Neuron (in vitro differentiated cells): ENCODE data around the gene FAM90A26.
"Not testable (repeated sequence)": the region's sequence is repeated elsewhere in the genome, so short reads cannot be mapped to it uniquely, and the experiment has no call there.

Experiments
- H2AFZ ChIP-seq: one replicate; pipeline ENCODE4 v1.6.1; 2013; ENCODE audit warnings: low read depth, mild to moderate bottlenecking, inconsistent platforms, low read length, moderate library complexity
- H3K27me3 ChIP-seq: one replicate; pipeline ENCODE4 v1.6.1; 2013; ENCODE audit warnings: low read length; ENCODE audit not compliant: insufficient read depth
- H3K36me3 ChIP-seq: one replicate; pipeline ENCODE4 v1.6.1; 2013; ENCODE audit warnings: low read length; ENCODE audit not compliant: insufficient read depth
- H3K4me1 ChIP-seq: one replicate; pipeline ENCODE4 v1.6.1; 2013; ENCODE audit warnings: low read length; ENCODE audit not compliant: insufficient read depth
- H3K4me3 ChIP-seq: 2 replicates; pipeline ENCODE4 v1.5.1; 2013; ENCODE audit warnings: mild to moderate bottlenecking, low read length, moderate library complexity
- H3K9me3 ChIP-seq: one replicate; pipeline ENCODE4 v1.6.1; 2013; ENCODE audit warnings: low read length

FAM90A26 gene

DNA sequence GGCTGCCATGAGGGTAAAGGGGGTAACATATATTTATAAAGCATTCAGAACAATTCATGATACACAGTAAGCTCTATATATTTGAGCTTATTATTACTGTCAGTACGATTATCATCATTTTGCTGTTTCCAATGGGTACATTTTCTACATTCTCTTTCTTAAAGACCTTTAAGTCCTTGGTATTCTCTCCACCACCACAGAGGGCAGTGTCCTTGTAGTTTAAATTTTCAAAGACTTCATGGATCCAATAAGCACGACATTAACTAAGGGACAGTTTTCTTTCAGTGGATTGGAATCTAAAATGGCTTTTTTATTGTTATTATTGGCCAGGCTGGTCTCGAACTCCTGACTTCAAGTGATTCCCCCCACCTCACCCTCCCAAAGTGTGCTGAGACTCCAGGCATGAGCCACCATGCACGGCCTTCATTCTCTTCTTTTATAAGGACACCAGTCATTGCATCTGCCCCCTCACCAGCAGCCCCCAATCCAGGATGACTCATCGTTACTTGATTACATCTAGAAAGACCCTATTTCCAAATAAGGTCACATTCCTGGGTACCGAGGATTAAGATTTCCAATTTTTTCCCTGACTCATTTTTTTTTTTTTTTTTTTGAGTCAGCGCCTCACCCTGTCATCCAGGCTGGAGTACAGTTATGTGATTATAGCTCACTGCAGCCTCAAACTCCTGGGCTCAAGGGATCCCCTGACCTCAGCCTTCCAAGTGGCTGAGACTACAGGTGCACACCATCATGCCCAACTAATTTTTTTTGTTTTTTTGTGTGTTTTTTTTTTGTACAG is 21.4 kb upstream of the FAM90A26 start:
- not testable (repeated sequence) for H3K27me3 ChIP-seq, H3K36me3 ChIP-seq, H2AFZ ChIP-seq, H3K9me3 ChIP-seq, H3K4me1 ChIP-seq, H3K4me3 ChIP-seq

- not testable (repeated sequence) for H3K27me3 ChIP-seq, H3K9me3 ChIP-seq, H3K4me1 ChIP-seq, H3K36me3 ChIP-seq
- Histone ChIP-seq H2AFZ (peak overlapping the region; percentile 54), H3K4me3 (peak overlapping the region; percentile 56)
Measured at GRCh38 chr4:9151809-9152179, 18.4 kb upstream of the FAM90A26 start.

- Histone ChIP-seq H3K4me3 (peak overlapping the region; percentile 56), H2AFZ (peak overlapping the region; percentile 54)
- not testable (repeated sequence) for H3K36me3 ChIP-seq, H3K9me3 ChIP-seq, H3K4me1 ChIP-seq, H3K27me3 ChIP-seq
Measured at GRCh38 chr4:9152180-9153007, 17.8 kb upstream of the FAM90A26 start.

DNA sequence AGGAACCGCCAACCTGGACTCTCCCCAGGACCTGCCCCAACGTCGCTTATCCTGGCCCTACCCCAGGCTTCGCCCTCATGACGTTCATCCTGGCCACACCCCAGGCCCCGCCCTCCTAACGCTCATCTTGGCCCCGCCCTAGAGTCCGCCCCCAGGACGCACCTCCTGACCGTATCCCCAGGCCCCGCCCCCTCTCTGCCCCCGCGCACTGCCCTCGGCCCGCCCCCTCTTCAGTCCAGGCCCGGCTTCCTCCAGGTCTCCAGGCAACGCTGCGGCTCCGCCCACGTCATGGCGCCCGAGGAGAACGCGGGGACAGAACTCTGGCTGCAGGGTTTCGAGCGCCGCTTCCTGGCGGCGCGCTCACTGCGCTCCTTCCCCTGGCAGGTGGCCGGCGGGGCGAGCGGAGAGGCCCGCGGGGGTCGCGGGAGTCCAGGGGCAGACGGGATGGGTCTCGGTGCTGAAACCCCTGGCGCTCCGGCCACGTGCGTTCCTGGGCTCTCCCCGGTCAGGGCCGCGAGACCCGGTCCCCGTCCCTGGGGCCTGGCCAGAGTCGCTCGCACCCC is 17.1 kb upstream of the FAM90A26 start:
- Histone ChIP-seq H2AFZ (peak overlapping the region; percentile 54), H3K4me3 (peak overlapping the region; percentile 54)
- not testable (repeated sequence) for H3K9me3 ChIP-seq, H3K4me1 ChIP-seq, H3K36me3 ChIP-seq, H3K27me3 ChIP-seq

DNA sequence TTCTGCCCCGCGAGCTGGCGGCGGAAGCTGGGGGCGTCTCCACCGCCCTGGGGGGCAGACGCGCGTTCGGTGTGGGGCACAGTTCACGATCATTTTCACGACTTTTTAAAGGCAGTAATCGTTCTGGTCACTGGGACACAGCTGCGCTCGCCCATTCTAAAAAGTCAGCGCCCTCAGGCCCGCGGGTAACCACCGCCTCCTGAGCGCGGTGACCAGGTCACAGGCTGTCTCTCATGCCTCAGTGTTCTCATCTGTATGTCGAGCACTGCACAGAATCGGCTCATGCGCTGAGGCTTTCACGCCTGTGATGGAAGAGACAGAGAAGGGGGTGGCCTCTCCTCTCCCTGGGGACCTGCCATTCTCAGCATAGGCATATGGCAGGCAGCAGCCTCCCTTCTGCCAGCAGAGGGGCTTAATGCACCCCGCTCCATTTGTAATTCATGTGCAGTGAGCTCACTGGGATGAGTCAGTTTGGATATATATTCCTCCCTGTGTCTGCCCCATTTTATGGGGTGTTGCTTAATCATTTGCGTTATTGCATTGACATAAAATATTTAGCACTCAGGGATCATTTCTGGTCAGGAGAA is 16.5 kb upstream of the FAM90A26 start:
- H3K4me3 ChIP-seq: peak overlapping the region; percentile 54
- not testable (repeated sequence) for H3K36me3 ChIP-seq, H3K9me3 ChIP-seq, H3K27me3 ChIP-seq, H3K4me1 ChIP-seq
- H2AFZ ChIP-seq: peak overlapping the region; percentile 54

DNA sequence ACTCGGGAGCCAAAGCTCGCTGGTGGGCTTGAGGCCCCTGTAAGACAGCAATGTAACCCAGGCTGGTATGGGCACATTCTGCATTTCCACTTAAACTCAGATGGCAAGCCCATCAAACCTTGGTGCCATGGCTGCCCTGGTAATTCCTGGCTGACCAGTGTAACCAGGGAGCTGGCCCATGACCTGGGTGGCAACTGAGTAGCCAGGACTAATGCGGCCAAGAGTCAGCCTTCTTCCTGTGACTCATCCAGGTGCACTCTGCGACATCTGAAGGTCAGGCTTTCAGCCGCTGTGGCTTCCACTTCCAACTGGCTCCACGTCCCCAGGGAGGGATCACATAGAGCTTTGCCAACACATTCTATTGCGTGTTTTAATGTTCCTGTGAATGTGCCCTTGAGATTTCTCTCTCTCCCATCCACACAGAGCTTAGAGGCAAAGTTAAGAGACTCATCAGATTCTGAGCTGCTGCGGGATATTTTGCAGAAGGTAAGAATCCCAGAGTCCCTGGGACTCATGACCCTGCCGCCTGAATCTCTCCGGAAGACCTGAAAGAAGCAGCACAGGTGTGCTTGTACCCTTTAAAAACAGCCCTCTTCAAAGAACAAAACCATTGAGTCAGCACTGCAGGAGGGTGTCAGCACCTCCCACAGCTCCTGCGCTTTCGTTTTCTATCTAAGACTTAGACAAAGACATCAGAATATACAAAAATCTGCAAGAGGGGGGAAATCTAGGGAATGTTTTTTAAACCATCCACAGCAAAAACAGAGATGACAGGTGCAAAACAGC is 14.9 kb upstream of the FAM90A26 start:
- not testable (repeated sequence) for H3K4me3 ChIP-seq, H3K36me3 ChIP-seq, H2AFZ ChIP-seq, H3K9me3 ChIP-seq, H3K4me1 ChIP-seq, H3K27me3 ChIP-seq

GRCh38 chr4:9158392-9158791 is 11.8 kb upstream of the FAM90A26 start:
- not testable (repeated sequence) for H3K9me3 ChIP-seq, H3K4me3 ChIP-seq, H3K27me3 ChIP-seq, H3K4me1 ChIP-seq, H3K36me3 ChIP-seq, H2AFZ ChIP-seq

- H3K36me3 ChIP-seq, H3K4me3 ChIP-seq, H2AFZ ChIP-seq, H3K9me3 ChIP-seq, H3K27me3 ChIP-seq, H3K4me1 ChIP-seq: not testable (repeated sequence)
Measured at GRCh38 chr4:9160046-9160445, 10.2 kb upstream of the FAM90A26 start.

DNA sequence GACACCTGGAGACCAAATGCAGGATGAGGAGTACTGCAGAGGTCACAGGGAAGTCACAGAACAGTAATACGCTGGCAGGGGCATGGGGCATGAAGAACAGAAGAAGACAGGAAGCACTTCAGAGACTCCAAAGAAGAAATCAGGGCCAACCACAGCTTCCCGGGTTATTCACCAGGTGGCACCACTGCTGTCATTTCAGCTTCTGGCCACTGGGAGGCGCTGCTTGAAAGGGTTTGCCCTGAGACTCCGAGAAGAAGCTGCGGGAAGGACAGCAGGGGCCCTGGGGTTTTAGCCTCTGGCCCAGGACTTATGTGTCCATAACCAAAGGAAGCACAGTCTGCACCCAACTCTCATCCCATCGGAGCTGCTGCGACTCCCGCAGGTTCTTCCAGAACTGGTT is 4.2 kb upstream of the FAM90A26 start:
- H3K4me3 ChIP-seq, H3K9me3 ChIP-seq, H3K4me1 ChIP-seq, H3K36me3 ChIP-seq, H2AFZ ChIP-seq, H3K27me3 ChIP-seq: not testable (repeated sequence)

- H3K4me3 ChIP-seq, H3K4me1 ChIP-seq, H3K9me3 ChIP-seq, H2AFZ ChIP-seq, H3K27me3 ChIP-seq, H3K36me3 ChIP-seq: not testable (repeated sequence)
Measured at GRCh38 chr4:9210357-9210756, 40.1 kb downstream of the FAM90A26 start, which contains the start of gene USP17L10. USP17L10 (plus strand) TSS chr4:9210657; CDS start chr4:9210657, 0 bp downstream.

GRCh38 chr4:9214701-9215100 is 44.5 kb downstream of the FAM90A26 start:
- H3K27me3 ChIP-seq, H2AFZ ChIP-seq, H3K9me3 ChIP-seq, H3K36me3 ChIP-seq, H3K4me1 ChIP-seq, H3K4me3 ChIP-seq: not testable (repeated sequence)

- not testable (repeated sequence) for H3K4me3 ChIP-seq, H3K9me3 ChIP-seq, H3K4me1 ChIP-seq, H3K36me3 ChIP-seq, H3K27me3 ChIP-seq, H2AFZ ChIP-seq
Measured at GRCh38 chr4:9215105-9215504, 44.9 kb downstream of the FAM90A26 start, which contains the start of gene USP17L11. USP17L11 (plus strand) TSS chr4:9215405; CDS start chr4:9215405, 0 bp downstream.

- H3K27me3 ChIP-seq, H3K9me3 ChIP-seq, H3K4me1 ChIP-seq, H3K4me3 ChIP-seq, H2AFZ ChIP-seq, H3K36me3 ChIP-seq: not testable (repeated sequence)
Measured at GRCh38 chr4:9219852-9220251, 49.6 kb downstream of the FAM90A26 start, which contains the start of gene USP17L12. USP17L12 (plus strand) TSS chr4:9220152; CDS start chr4:9220152, 0 bp downstream.
